CD14-positive monocyte (primary cell): ENCODE results near the gene VCAN. TPM values are rescaled to one million over a fixed set of nuclear protein-coding genes. Genes with fewer than 3 reads are reported as not detected.

Experiments
- DNase-seq, 3 donors: peaks; one replicate each; pipeline ENCODE4 v3.0.0-alpha.2; 2011 to 2022
- H2AFZ ChIP-seq: 2 replicates; pipeline ENCODE4 v1.6.0; 2012; ENCODE audit warnings: mild to moderate bottlenecking, low read depth, low read length, inconsistent platforms; ENCODE audit not compliant: insufficient read depth, poor library complexity, severe bottlenecking
- H3K27ac ChIP-seq, 2 donors: 1 replicate in 1 of 2; 2 replicates in 1 of 2; pipeline ENCODE4 v1.5.1; 2012 to 2013; ENCODE audit warnings: low read length in 2 of 2, control low read depth in 1 of 2, inconsistent platforms in 1 of 2, low read depth in 1 of 2, mild to moderate bottlenecking in 1 of 2
- H3K27me3 ChIP-seq, 2 donors: one replicate each; pipeline versions ENCODE4 v1.6.0 to v1.6.1; 2011 to 2013; ENCODE audit warnings: low read length in 2 of 2; ENCODE audit not compliant: control insufficient read depth in 2 of 2, insufficient read depth in 2 of 2
- H3K36me3 ChIP-seq, 2 donors: replicated peaks in 1 of 2; 1 replicate in 1 of 2; 2 replicates in 1 of 2; pipeline versions ENCODE4 v1.5.1 to v1.6.1; 2012 to 2013; ENCODE audit warnings: low read length in 2 of 2, control low read depth in 1 of 2, inconsistent platforms in 1 of 2, mild to moderate bottlenecking in 1 of 2; ENCODE audit not compliant: insufficient read depth in 2 of 2, control insufficient read depth in 1 of 2
- H3K4me1 ChIP-seq, 2 donors: 1 replicate in 1 of 2; 2 replicates in 1 of 2; pipeline versions ENCODE4 v1.5.1 to v1.6.1; 2012 to 2013; ENCODE audit warnings: low read length in 2 of 2, control low read depth in 1 of 2, inconsistent platforms in 1 of 2, mild to moderate bottlenecking in 1 of 2, moderate library complexity in 1 of 2; ENCODE audit not compliant: insufficient read depth in 2 of 2, control insufficient read depth in 1 of 2
- H3K4me2 ChIP-seq: replicated peaks from 2 replicates; pipeline ENCODE3; 2012; ENCODE audit warnings: low read length, moderate library complexity, mild to moderate bottlenecking; ENCODE audit not compliant: poor library complexity, severe bottlenecking; ENCODE audit errors: extremely low read depth
- H3K4me3 ChIP-seq, 3 experiments: fragments of 200-600 bp in 1 of 3; sonication (generic) in 1 of 3; replicated peaks in 1 of 3; 1 replicate in 2 of 3; 2 replicates in 1 of 3; pipeline ENCODE4 v1.5.1; 2011 to 2013; ENCODE audit warnings: low read length in 3 of 3, mild to moderate bottlenecking in 3 of 3, control low read depth in 2 of 3, low read depth in 2 of 3, inconsistent platforms in 1 of 3, moderate library complexity in 1 of 3
- H3K79me2 ChIP-seq: 2 replicates; pipeline ENCODE4 v1.6.0; 2012; ENCODE audit warnings: mild to moderate bottlenecking, control low read depth, inconsistent platforms, low read length, moderate library complexity; ENCODE audit not compliant: insufficient read depth
- H3K9ac ChIP-seq: 2 replicates; pipeline ENCODE4 v1.6.0; 2017; ENCODE audit warnings: low read length, mild to moderate bottlenecking; ENCODE audit not compliant: insufficient read depth, poor library complexity, severe bottlenecking
- H3K9me3 ChIP-seq, 2 donors: replicated peaks in 1 of 2; 1 replicate in 1 of 2; 2 replicates in 1 of 2; pipeline versions ENCODE4 v1.5.1 to v1.6.1; 2012 to 2013; ENCODE audit warnings: low read length in 2 of 2, control low read depth in 1 of 2; ENCODE audit not compliant: control insufficient read depth in 1 of 2, insufficient read depth in 1 of 2
- H4K20me1 ChIP-seq: 2 replicates; pipeline ENCODE4 v1.6.0; 2012; ENCODE audit warnings: mild to moderate bottlenecking, low read length, control low read depth, moderate library complexity; ENCODE audit not compliant: insufficient read depth
- H3K27ac Mint-ChIP-seq, 7 donors: one replicate each; pipeline ENCODE4 v1.8.0; 2020; ENCODE audit warnings: mild to moderate bottlenecking in 7 of 7, mixed read lengths in 7 of 7, moderate library complexity in 6 of 7, inconsistent platforms in 2 of 7
- H3K27me3 Mint-ChIP-seq, 3 donors: one replicate each; pipeline ENCODE4 v1.8.0; 2021 to 2022; ENCODE audit warnings: low read depth in 3 of 3, mild to moderate bottlenecking in 3 of 3, mixed read lengths in 3 of 3, moderate library complexity in 3 of 3, inconsistent platforms in 1 of 3
- H3K36me3 Mint-ChIP-seq, 2 donors: one replicate each; pipeline ENCODE4 v1.8.0; 2020; ENCODE audit warnings: mixed read lengths in 2 of 2, inconsistent platforms in 1 of 2, mild to moderate bottlenecking in 1 of 2
- H3K4me1 Mint-ChIP-seq: one replicate; pipeline ENCODE4 v1.8.0; 2020; ENCODE audit warnings: mild to moderate bottlenecking, mixed read lengths
- H3K4me3 Mint-ChIP-seq, 2 donors: one replicate each; pipeline ENCODE4 v1.8.0; 2020; ENCODE audit warnings: mild to moderate bottlenecking in 2 of 2, mixed read lengths in 2 of 2, moderate library complexity in 1 of 2
- H3K9me3 Mint-ChIP-seq, 7 donors: one replicate each; pipeline ENCODE4 v1.8.0; 2020 to 2022; ENCODE audit warnings: mixed read lengths in 7 of 7, mild to moderate bottlenecking in 6 of 7, moderate library complexity in 6 of 7, inconsistent platforms in 2 of 7
- WGBS: methylation state at CpG from one replicate; pipeline ENCODE4 v1.1.5; 2013; ENCODE audit warnings: missing lambda C conversion rate; ENCODE audit not compliant: insufficient coverage; 5-methylcytosine and 5-hydroxymethylcytosine counted together
- intact Hi-C, 2 donors: fragments of 100-400 bp; cut with micrococcal nuclease; formaldehyde crosslinking; loops; one replicate each; pipeline versions ENCODE4 v1.15.0 to v1.15.1; 2023
- polyA plus RNA-seq, 3 donors: library from polyadenylated mRNA; depleted of rRNA in 1 of 3; unstranded in 2 of 3; stranded (reverse) in 1 of 3; fragments of 300-500 nt in 2 of 3; fragments of >200 nt in 1 of 3; fragmentation: Illumina TruSeq in 2 of 3; gene quantifications; 1 replicate in 2 of 3; 2 replicates in 1 of 3; pipeline ENCODE4 v1.2.3, GENCODE V29; 2012 to 2021
- TF ChIP-seq, protein P1 (sequence below): fragments of 200-600 bp; IDR thresholded peaks from one replicate; pipeline ENCODE4 v1.8.0; 2022; ENCODE audit warnings: antibody characterized with exemption, mild to moderate bottlenecking

Gene VCAN
- polyA plus RNA-seq, 3 donors, result 417 to 844 (median 630) TPM

DNA sequence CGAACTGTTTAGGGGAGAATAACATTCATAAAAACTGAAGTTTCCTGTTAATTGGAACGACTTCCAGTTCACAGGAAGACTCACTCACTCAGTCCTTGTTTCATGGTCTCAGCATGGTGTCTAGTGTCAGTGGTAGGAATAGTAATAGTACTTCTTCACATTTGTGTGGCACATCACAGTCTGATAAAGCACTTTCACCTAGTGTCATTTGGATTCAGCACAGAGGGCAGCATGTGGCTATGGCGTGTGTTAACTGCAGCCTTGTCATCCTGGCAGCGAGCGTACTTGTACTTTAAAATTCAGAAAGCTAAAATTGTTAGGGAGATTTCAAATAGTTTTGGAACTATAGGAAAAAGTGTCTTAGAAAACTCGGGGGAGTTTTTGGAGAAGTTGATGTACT, 72.4 kb downstream of the VCAN start:
- H4K20me1 ChIP-seq, result peaks cover 100% of the 10 kb centered on the region
- H3K4me1 ChIP-seq, result peaks cover 0 to 10% of the 10 kb centered on the region in 2 donors
- Mint-ChIP-seq H3K9me3 (peaks cover 0 to 5% (median 2%) of the 10 kb centered on the region in 7 donors), H3K27me3 (no peaks in the 10 kb centered on the region), H3K4me1 (peaks cover 20% of the 10 kb centered on the region), H3K27ac (peak overlapping the region in 2 of 7 donors; percentile 10 to 64), H3K4me3 (no peak overlapping the region), H3K36me3 (peaks cover 85 to 94% of the 10 kb centered on the region in 2 donors)
- no peaks in the 10 kb centered on the region for H3K27me3 ChIP-seq
- peaks cover 30% of the 10 kb centered on the region for H3K79me2 ChIP-seq
- H3K4me2 ChIP-seq, result no peak overlapping the region
- TF ChIP-seq, protein P1, sequence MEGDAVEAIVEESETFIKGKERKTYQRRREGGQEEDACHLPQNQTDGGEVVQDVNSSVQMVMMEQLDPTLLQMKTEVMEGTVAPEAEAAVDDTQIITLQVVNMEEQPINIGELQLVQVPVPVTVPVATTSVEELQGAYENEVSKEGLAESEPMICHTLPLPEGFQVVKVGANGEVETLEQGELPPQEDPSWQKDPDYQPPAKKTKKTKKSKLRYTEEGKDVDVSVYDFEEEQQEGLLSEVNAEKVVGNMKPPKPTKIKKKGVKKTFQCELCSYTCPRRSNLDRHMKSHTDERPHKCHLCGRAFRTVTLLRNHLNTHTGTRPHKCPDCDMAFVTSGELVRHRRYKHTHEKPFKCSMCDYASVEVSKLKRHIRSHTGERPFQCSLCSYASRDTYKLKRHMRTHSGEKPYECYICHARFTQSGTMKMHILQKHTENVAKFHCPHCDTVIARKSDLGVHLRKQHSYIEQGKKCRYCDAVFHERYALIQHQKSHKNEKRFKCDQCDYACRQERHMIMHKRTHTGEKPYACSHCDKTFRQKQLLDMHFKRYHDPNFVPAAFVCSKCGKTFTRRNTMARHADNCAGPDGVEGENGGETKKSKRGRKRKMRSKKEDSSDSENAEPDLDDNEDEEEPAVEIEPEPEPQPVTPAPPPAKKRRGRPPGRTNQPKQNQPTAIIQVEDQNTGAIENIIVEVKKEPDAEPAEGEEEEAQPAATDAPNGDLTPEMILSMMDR, result no peak
- H3K4me3 ChIP-seq, result no peak overlapping the region
- no peak overlapping the region for H2AFZ ChIP-seq
- peaks cover 95 to 100% of the 10 kb centered on the region in 2 donors for H3K36me3 ChIP-seq
- peak overlapping the region in 1 of 2 donors; percentile 7 for H3K27ac ChIP-seq
- H3K9ac ChIP-seq, result no peak overlapping the region
- WGBS, result 100% methylated on average over 2 of the region's 6 CpGs
- H3K9me3 ChIP-seq, result no peaks in the 10 kb centered on the region
- intact Hi-C loops, result no loop called here
- DNase-seq, result no peak

DNA sequence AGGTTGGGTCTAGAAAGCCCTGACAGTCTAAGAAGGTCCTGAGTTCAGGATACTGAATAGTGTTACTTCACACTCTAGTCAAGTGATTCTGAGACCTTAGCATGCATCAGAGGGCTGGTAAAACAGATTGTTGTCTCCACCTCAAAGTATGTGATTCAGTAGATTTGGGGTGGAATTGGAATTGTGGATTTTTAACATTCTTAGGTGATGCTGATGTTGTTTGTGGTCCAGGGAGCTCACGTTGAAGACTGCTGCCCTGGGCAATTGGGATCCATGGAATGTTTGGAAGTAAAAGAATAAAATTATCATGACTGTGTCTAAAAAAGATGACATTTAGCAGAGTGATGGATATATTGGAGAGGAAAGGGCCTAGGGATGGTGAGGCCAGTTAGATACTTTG, 75.6 kb downstream of the VCAN start:
- peaks cover 2% of the 10 kb centered on the region for H3K4me1 Mint-ChIP-seq
- Histone ChIP-seq H4K20me1 (peaks cover 100% of the 10 kb centered on the region), H3K4me3 (no peak overlapping the region), H2AFZ (no peak overlapping the region), H3K79me2 (peaks cover 22% of the 10 kb centered on the region), H3K4me2 (no peak overlapping the region), H3K9ac (no peak overlapping the region), H3K27me3 (no peaks in the 10 kb centered on the region), H3K4me1 (no peaks in the 10 kb centered on the region), H3K36me3 (peaks cover 95 to 100% of the 10 kb centered on the region in 2 donors), H3K9me3 (no peaks in the 10 kb centered on the region), H3K27ac (no peak overlapping the region)
- WGBS, result 100% methylated on average over 1 of the region's 1 CpG
- TF ChIP-seq, protein P1, result no peak
- no peak overlapping the region for H3K4me3 Mint-ChIP-seq
- H3K36me3 Mint-ChIP-seq, result peaks cover 78 to 94% of the 10 kb centered on the region in 2 donors
- no peaks in the 10 kb centered on the region for H3K9me3 Mint-ChIP-seq
- no peak for DNase-seq
- intact Hi-C loops, result loop anchor here in 1 of 2 donors (5.0 kb wide), 1 partner anchor 60 kb away; no protein-coding TSS in a partner anchor
- H3K27me3 Mint-ChIP-seq, result peaks cover 0 to 3% (median 0%) of the 10 kb centered on the region in 3 donors
- peak overlapping the region in 3 of 7 donors; percentile 13 to 42 (median 31) for H3K27ac Mint-ChIP-seq
